Mucosa of descending colon (tissue), 3 donors: ENCODE results near the gene TMEM91. TPM values are rescaled to one million over a fixed set of nuclear protein-coding genes. Genes with fewer than 3 reads are reported as not detected.

Source experiments
- ATAC-seq: fragments of 200-7000 bp; cut with Tn5 transposase; one replicate; pipeline ENCODE4 v1.9.1; 2020; ENCODE audit warnings: mild to moderate bottlenecking, moderate library complexity
- DNase-seq, 3 donors: peaks; one replicate each; pipeline ENCODE4 v3.0.0-alpha.2; 2020
- H3K36me3 ChIP-seq: fragments of 200-600 bp; one replicate; pipeline ENCODE4 v1.8.0; 2021; ENCODE audit warnings: low read depth, mild to moderate bottlenecking
- H3K4me1 ChIP-seq: fragments of 200-600 bp; one replicate; pipeline ENCODE4 v1.8.0; 2021; ENCODE audit warnings: low read depth, mild to moderate bottlenecking
- H3K4me3 ChIP-seq: fragments of 200-600 bp; one replicate; pipeline ENCODE4 v1.8.0; 2021; ENCODE audit warnings: mild to moderate bottlenecking
- H3K9me3 ChIP-seq: fragments of 200-600 bp; one replicate; pipeline ENCODE4 v1.8.0; 2021; ENCODE audit warnings: mild to moderate bottlenecking
- intact Hi-C, 2 donors: fragments of 100-400 bp; cut with DNase I in 1 of 2; cut with micrococcal nuclease in 1 of 2; formaldehyde crosslinking; loops; one replicate each; pipeline versions ENCODE4 v1.11.0 to v1.11.1; 2022; cut with DNase I, micrococcal nuclease
- total RNA-seq, 3 donors: library from RNA; stranded (reverse); fragmentation: NEBNext Ultra II Directional in 2 of 3; extraction: Animal tissue kit (Norgen Biotek cat#: 25700) in 2 of 3; gene quantifications; one replicate each; pipeline versions ENCODE4 v1.2.1 to v1.2.4, GENCODE V29; 2021 to 2023
- TF ChIP-seq, protein P1 (sequence below): fragments of 200-600 bp; IDR thresholded peaks from one replicate; pipeline ENCODE4 v1.8.0; 2022; ENCODE audit warnings: antibody characterized with exemption, mild to moderate bottlenecking
- donor health status: DM: no; HTN: no; CAD: no; lungs with moderate emphysema.
- donor health status: DM: no; HTN: no; CAD: no.
- donor health status: DM: no; HTN: yes; CAD: no.

TMEM91 gene
- total RNA-seq, 3 donors from 2014 or later, result 3.8 to 15.2 (median 5.6) TPM

- Histone ChIP-seq H3K4me1 (peaks cover 13% of the 10 kb centered on the region), H3K9me3 (no peaks in the 10 kb centered on the region), H3K36me3 (no peaks in the 10 kb centered on the region), H3K4me3 (peak overlapping the region; percentile 87)
- DNase-seq (no peak), ATAC-seq (no peak)
- TF ChIP-seq, protein P1, sequence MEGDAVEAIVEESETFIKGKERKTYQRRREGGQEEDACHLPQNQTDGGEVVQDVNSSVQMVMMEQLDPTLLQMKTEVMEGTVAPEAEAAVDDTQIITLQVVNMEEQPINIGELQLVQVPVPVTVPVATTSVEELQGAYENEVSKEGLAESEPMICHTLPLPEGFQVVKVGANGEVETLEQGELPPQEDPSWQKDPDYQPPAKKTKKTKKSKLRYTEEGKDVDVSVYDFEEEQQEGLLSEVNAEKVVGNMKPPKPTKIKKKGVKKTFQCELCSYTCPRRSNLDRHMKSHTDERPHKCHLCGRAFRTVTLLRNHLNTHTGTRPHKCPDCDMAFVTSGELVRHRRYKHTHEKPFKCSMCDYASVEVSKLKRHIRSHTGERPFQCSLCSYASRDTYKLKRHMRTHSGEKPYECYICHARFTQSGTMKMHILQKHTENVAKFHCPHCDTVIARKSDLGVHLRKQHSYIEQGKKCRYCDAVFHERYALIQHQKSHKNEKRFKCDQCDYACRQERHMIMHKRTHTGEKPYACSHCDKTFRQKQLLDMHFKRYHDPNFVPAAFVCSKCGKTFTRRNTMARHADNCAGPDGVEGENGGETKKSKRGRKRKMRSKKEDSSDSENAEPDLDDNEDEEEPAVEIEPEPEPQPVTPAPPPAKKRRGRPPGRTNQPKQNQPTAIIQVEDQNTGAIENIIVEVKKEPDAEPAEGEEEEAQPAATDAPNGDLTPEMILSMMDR, result no peak
- intact Hi-C loops, result no loop called here
Observed at GRCh38 chr19:41398050-41398418, 21.7 kb downstream of the TMEM91 start.

DNA sequence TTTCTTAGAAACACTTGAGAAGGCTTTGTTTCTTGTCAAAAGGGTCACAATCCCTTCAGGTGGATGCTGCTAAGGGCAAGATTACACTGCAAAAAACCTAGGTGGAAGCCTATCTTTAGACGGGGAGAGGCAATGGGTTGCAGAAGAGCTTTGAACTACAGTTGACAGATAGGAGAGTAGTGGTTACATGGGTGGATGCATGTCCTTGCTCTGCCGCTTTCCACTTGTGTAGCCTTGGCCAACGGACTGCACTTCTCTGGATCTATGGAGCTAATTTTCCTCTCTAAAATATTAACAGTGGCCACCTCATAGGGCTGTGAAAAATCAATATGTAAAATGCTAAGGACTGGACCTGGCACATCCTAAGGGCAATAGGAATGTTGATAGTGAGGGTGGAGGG lies 22.3 kb downstream of the TMEM91 start:
- no peaks in the 10 kb centered on the region for H3K36me3 ChIP-seq
- ATAC-seq, result no peak
- TF ChIP-seq, protein P1, result no peak
- H3K4me3 ChIP-seq, result no peak overlapping the region
- H3K9me3 ChIP-seq, result no peaks in the 10 kb centered on the region
- no peak for DNase-seq
- intact Hi-C loops, result no loop called here
- H3K4me1 ChIP-seq, result peaks cover 13% of the 10 kb centered on the region

- Histone ChIP-seq H3K4me3 (no peak overlapping the region), H3K4me1 (peaks cover 13% of the 10 kb centered on the region), H3K36me3 (no peaks in the 10 kb centered on the region), H3K9me3 (no peaks in the 10 kb centered on the region)
- ATAC-seq, result no peak
- intact Hi-C loops, result no loop called here
- no peak for DNase-seq
- TF ChIP-seq, protein P1, result no peak
Observed at GRCh38 chr19:41399091-41399490, 22.8 kb downstream of the TMEM91 start.

DNA sequence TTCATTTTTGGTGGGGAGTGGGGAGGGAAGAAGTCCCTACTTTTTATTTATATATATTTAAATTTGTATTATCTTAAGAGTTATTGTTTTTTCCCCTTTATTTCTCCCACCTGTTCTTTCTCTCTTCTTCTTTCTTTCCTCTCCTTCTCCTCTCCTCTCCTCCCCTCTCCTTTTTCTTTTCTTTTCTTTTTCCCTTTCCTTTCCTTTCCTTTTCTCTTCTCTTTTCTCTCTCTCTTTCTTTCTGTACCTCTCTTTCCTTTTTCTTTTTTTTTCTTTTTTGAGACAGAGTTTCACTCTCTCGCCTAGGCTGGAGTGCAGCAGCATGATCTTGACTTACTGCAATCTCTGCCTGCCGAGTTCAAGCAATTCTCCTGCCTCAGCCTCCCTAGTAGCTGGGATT lies 23.2 kb downstream of the TMEM91 start:
- ATAC-seq, result no peak
- H3K4me3 ChIP-seq, result no peak overlapping the region
- intact Hi-C loops, result no loop called here

GRCh38 chr19:41401483-41401882 lies 25.1 kb downstream of the TMEM91 start:
- TF ChIP-seq, protein P1, result no peak
- intact Hi-C loops, result no loop called here
- Histone ChIP-seq H3K4me1 (peaks cover 7% of the 10 kb centered on the region), H3K36me3 (no peaks in the 10 kb centered on the region), H3K4me3 (no peak overlapping the region), H3K9me3 (no peaks in the 10 kb centered on the region)
- no peak for DNase-seq
- ATAC-seq, result no peak

More for the DNA sequence above, 23.2 kb downstream of the TMEM91 start:
- H3K4me1 ChIP-seq, result peaks cover 13% of the 10 kb centered on the region
- DNase-seq, result no peak
- H3K9me3 ChIP-seq, result no peaks in the 10 kb centered on the region
- H3K36me3 ChIP-seq, result no peaks in the 10 kb centered on the region
- TF ChIP-seq, protein P1, result no peak

- Histone ChIP-seq H3K36me3 (no peaks in the 10 kb centered on the region), H3K9me3 (no peaks in the 10 kb centered on the region), H3K4me1 (peaks cover 6% of the 10 kb centered on the region), H3K4me3 (no peak overlapping the region)
- DNase-seq (no peak), ATAC-seq (no peak)
- TF ChIP-seq, protein P1, result no peak
- intact Hi-C loops, result no loop called here
Observed at GRCh38 chr19:41402010-41402409, 25.7 kb downstream of the TMEM91 start.
